Thoracic aorta (tissue), 2 donors: ENCODE data around the gene PKD1. TPM values are rescaled to one million over a fixed set of nuclear protein-coding genes. Genes with fewer than 3 reads are reported as not detected.

ENCODE experiments used
- ATAC-seq: fragments of 150-250 bp; one replicate; pipeline ENCODE4 v1.8.0; 2017; ENCODE audit warnings: low read depth; ENCODE audit not compliant: insufficient number of reproducible peaks, low FRiP score
- DNase-seq: peaks from one replicate; pipeline ENCODE4 v3.0.0-alpha.2; 2020; ENCODE audit warnings: low spot score
- H3K27ac ChIP-seq, 2 donors: fragments of 200-600 bp; sonication (generic); 1 replicate in 1 of 2; 2 replicates in 1 of 2; pipeline ENCODE4 v1.5.1; 2016; ENCODE audit warnings: mild to moderate bottlenecking in 2 of 2, moderate library complexity in 2 of 2
- H3K27me3 ChIP-seq: fragments of 200-600 bp; sonication (generic); replicated peaks from 2 replicates; pipeline ENCODE4 v1.6.0; 2016; ENCODE audit warnings: mild to moderate bottlenecking; ENCODE audit not compliant: insufficient read depth
- H3K36me3 ChIP-seq: fragments of 200-600 bp; sonication (generic); one replicate; pipeline ENCODE4 v1.5.1; 2016
- H3K4me1 ChIP-seq, 2 donors: fragments of 200-600 bp; sonication (generic); 1 replicate in 1 of 2; 2 replicates in 1 of 2; pipeline versions ENCODE4 v1.5.1 to v1.6.0; 2016; ENCODE audit warnings: low read depth in 2 of 2, mild to moderate bottlenecking in 1 of 2; ENCODE audit not compliant: control insufficient read depth in 1 of 2
- H3K4me3 ChIP-seq: fragments of 200-600 bp; sonication (generic); 2 replicates; pipeline ENCODE4 v1.5.1; 2016; ENCODE audit warnings: mild to moderate bottlenecking
- H3K9me3 ChIP-seq: fragments of 200-600 bp; sonication (generic); 2 replicates; pipeline ENCODE4 v1.5.1; 2016
- total RNA-seq, 2 donors: library from RNA; depleted of rRNA; stranded (reverse); fragments of >200 nt; gene quantifications; one replicate each; pipeline versions ENCODE4 v1.1.0 to v1.2.3, GENCODE V29; 2016
- TF ChIP-seq, protein P1 (sequence below): fragments of 200-600 bp; sonication (generic); IDR thresholded peaks from one replicate; pipeline ENCODE4 v1.5.1; 2019; ENCODE audit warnings: antibody characterized with exemption

PKD1 gene
- total RNA-seq, 2 donors from 2014 or later, result 838 to 1,071 TPM

DNA sequence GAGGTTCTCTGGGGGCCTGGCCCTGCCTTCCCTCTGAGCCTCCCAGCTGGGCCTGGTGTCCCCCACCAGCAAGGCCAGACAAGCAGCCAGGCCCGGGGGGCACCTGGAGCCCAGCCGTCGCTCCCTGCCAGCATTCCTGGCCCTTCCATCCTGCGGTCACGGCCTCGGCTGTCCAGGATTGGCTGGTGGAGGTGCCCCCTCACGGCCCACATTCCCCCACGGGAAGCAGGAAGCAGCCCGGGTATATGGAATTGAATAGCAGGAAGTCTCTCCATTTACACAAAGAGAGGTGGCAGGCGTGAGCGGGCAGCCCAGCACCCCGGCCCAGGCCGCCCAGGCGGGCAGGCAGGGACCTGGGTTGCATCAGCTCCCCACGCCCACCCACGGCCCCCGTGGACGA is 34.4 kb upstream of the PKD1 start:
- TF ChIP-seq, protein P1, sequence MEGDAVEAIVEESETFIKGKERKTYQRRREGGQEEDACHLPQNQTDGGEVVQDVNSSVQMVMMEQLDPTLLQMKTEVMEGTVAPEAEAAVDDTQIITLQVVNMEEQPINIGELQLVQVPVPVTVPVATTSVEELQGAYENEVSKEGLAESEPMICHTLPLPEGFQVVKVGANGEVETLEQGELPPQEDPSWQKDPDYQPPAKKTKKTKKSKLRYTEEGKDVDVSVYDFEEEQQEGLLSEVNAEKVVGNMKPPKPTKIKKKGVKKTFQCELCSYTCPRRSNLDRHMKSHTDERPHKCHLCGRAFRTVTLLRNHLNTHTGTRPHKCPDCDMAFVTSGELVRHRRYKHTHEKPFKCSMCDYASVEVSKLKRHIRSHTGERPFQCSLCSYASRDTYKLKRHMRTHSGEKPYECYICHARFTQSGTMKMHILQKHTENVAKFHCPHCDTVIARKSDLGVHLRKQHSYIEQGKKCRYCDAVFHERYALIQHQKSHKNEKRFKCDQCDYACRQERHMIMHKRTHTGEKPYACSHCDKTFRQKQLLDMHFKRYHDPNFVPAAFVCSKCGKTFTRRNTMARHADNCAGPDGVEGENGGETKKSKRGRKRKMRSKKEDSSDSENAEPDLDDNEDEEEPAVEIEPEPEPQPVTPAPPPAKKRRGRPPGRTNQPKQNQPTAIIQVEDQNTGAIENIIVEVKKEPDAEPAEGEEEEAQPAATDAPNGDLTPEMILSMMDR, result no peak
- H3K9me3 ChIP-seq, result no peaks in the 10 kb centered on the region
- peaks cover 34% of the 10 kb centered on the region for H3K36me3 ChIP-seq
- no peak overlapping the region for H3K27ac ChIP-seq
- no peak for DNase-seq
- H3K27me3 ChIP-seq, result no peaks in the 10 kb centered on the region
- ATAC-seq, result no peak
- no peaks in the 10 kb centered on the region for H3K4me1 ChIP-seq
- H3K4me3 ChIP-seq, result no peak overlapping the region

DNA sequence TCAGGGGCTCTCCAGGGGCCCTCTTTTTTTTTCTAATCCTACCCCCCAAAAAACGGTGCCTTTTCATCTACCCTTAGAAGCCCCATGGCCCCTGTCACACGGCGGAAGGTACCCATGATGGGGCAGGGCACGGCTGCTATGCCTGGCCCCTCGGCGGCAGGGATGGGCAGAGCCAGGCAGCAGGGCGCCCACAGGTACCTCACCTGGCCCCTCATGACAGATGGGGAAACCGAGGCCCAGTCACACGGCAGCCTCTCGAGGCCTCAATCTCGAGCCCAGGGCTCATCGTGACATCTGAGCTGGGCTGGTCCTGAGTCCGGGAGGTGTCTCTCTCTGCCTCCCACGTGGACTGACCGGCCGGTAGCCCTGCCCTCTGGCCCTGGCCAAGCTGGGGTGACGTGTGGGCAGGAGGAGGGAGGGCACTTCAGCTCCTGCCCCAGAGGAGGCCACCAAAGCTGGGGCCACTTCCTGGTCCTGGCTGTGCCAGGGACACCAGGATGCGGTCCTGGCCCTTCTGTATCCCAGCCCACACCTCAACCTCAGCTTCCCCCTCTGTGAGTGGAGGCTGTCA is 31.5 kb upstream of the PKD1 start:
- ATAC-seq (no peak), DNase-seq (no peak)
- Histone ChIP-seq H3K27me3 (no peaks in the 10 kb centered on the region), H3K27ac (no peak overlapping the region), H3K4me1 (no peaks in the 10 kb centered on the region), H3K9me3 (no peaks in the 10 kb centered on the region), H3K36me3 (peaks cover 17% of the 10 kb centered on the region), H3K4me3 (no peak overlapping the region)
- TF ChIP-seq, protein P1, result no peak

DNA sequence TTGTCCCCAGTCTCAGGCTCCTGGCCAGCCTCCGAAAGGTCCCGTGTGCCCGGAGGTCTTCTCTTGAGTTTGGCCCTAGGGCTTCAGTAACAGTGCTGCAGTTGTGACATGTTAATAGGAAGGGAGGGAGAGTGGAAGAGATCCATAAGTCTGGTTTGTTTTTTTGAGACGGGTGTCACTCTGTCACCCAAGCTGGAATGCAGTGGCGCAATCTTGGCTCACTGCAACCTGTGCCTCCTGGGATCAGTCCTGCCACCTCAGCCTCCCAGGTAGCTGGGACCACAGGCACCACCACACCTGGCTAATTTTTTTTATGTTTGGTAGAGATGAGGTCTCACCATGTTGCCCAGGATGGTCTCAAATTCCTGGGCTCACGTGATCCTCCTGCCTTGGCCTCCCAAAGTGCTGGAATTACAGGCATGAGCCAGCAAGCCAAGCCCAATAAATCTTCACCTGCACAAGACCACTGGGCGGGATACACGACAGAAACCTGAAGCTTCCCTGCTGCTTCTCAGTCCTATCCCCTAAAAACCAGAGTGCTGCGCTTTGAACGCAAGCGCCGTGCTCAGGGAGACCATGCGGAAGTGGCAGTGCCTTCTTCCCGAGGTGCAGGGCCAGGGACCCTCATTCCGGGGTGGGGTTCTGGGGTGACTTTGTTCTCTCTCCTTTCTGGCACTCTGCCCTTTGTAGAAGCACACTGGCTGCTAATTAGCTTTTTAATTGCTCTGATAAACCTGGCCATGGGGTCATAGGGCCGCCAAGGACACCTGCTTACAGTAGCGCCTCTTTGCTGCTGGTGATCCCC is 30.8 kb upstream of the PKD1 start:
- Histone ChIP-seq H3K4me1 (peaks cover 0 to 7% of the 10 kb centered on the region in 2 donors), H3K9me3 (no peaks in the 10 kb centered on the region), H3K27me3 (no peaks in the 10 kb centered on the region), H3K36me3 (peaks cover 13% of the 10 kb centered on the region), H3K27ac (no peak overlapping the region), H3K4me3 (no peak overlapping the region)
- DNase-seq (no peak), ATAC-seq (no peak)
- TF ChIP-seq, protein P1, result no peak

DNA sequence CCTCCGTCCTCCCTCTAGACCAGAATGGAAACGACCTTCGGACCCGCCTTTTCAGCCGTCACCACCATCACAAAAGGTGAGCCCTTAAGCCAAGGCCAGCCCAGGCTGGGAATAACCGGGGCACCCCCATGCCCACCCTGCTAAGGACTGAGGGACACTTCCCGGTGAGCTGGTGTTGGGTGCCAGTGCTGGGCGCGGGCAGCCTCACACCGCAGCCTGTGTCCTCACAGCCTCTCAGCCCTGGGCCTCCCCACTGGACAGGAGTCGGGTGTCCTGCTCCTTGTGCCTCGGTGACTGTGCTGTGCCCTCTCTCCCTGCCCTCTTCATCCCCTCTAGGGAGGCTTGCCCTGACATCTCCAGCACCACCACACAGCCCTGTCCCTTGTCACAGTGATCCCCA is 30.2 kb upstream of the PKD1 start:
- Histone ChIP-seq H3K9me3 (no peaks in the 10 kb centered on the region), H3K27me3 (no peaks in the 10 kb centered on the region), H3K4me3 (no peak overlapping the region), H3K4me1 (peaks cover 0 to 11% of the 10 kb centered on the region in 2 donors), H3K36me3 (peaks cover 13% of the 10 kb centered on the region), H3K27ac (no peak overlapping the region)
- TF ChIP-seq, protein P1, result no peak
- DNase-seq (no peak), ATAC-seq (no peak)

DNA sequence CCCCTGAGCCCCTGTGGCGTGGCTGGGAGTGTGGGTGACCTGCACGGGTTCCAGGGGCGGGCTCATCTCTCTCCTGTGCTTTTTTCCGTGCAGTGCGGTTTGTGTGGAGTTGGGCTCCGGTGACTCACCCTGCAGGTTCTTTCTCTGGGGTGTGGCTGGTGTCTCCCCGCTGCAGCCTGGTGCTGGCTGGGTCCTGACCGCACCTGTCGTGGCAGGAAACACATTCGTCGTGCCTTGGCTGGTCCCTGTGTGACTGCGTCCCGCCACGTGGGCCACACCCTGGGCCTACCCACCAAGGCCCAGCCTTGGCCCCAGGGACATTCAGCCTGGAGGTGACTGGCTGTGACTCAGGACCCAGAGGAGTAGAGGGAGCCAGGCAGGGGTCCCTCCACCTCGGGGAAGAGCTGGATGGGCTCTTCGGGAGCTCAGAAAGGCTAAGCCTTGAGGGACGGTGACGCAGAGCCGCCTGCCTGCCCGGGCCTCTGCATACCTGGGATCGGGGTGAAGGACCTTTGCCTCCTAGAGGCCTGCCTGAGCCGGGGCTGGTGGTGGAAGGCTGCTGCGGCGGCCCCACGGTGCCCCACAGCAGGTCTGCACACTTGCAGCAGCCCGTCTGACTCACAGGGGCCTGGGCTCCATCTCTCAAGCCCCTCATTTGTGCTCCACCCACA is 27.6 kb upstream of the PKD1 start:
- TF ChIP-seq, protein P1, result no peak
- H3K9me3 ChIP-seq, result no peaks in the 10 kb centered on the region
- DNase-seq (no peak), ATAC-seq (no peak)
- H3K4me3 ChIP-seq, result no peak overlapping the region
- no peak overlapping the region for H3K27ac ChIP-seq
- H3K4me1 ChIP-seq, result peaks cover 7 to 30% of the 10 kb centered on the region in 2 donors
- no peaks in the 10 kb centered on the region for H3K27me3 ChIP-seq
- peaks cover 10% of the 10 kb centered on the region for H3K36me3 ChIP-seq
